Esophagus mucosa (tissue), 1 donor: ENCODE data around the gene PRKCE. TPM values are rescaled to one million over a fixed set of nuclear protein-coding genes. Genes with fewer than 3 reads are reported as not detected.

Experiments used
- ATAC-seq: fragments of 200-7000 bp; cut with Tn5 transposase; one replicate; pipeline ENCODE4 v1.9.1; 2020
- total RNA-seq: library from RNA; stranded (reverse); gene quantifications from one replicate; pipeline ENCODE4 v1.2.4, GENCODE V29; 2023
- donor health status: DM: yes; HTN: yes; CAD: no.

Gene PRKCE
- total RNA-seq, 1 donor from 2014 or later, result 13.1 TPM

DNA sequence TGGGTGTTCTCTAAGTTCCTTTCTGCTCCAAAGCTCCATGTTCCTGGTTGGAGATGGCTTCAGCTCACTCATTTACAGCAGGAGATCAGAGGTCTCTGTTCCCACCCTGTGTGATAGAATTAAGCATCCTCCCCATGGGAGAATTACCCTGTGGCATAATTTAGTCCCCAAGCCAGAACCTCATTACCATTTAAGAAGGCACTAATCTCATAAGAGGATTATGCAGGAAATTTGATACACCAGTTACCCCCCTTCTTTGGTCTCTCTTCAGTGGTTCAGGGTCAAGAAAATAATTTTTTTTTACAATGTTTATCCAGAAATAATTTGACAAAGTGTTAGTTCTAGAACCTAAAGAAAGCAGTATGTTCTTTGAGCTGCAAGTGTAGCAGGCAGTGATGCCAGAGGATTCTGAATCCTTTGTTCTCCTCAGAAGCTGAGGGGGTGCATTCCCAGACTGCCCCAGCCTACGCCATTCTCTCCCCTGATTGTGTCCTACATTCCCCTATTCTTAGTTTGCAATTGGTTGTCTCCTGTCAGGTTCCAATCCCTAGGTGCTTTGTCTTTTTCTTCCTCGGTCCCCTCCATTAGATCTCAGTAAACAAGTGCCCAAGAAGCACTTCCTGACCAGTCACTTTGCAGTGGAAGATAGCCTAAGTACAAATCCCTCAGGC lies 163.6 kb downstream of the PRKCE start:
- no peak for ATAC-seq

DNA sequence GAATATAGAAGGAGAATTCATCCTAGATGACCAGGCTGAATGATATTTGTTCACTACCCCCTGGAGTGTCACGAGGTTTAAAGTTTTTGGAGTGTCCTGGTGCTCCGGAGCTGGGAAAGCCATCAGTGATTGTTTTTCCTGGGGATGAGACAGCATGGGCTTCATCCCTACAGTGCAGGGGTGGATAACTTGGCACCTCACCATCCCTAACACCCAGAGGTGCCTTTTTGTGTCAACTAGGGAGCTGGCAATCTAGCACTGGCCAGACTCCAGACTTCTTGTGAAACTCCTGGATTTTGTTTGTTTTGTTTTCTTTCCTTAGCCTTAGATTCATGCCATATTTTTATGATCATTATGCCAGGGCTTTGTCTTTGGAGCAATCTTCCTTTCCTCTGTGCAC lies 164.8 kb downstream of the PRKCE start:
- no peak for ATAC-seq

DNA sequence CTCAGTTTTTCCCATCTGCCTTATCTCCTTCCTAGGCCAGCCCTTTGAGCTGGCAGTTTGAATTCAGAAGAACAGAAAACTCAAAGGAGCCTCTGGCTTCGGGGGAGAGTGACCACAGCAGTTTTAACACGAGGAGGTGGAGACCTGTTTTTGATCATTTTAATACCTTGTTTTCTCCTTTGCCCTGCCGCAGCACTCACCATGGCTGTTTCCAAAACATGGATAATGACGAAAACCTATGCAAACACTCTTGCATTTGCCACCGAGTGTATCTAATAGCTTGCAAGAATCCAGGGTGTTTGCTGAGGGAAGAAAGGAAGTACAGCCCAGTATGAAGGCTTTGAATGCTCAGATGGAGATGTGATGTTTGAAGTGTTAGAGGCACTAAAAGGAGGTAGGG lies 167.1 kb downstream of the PRKCE start:
- no peak for ATAC-seq

DNA sequence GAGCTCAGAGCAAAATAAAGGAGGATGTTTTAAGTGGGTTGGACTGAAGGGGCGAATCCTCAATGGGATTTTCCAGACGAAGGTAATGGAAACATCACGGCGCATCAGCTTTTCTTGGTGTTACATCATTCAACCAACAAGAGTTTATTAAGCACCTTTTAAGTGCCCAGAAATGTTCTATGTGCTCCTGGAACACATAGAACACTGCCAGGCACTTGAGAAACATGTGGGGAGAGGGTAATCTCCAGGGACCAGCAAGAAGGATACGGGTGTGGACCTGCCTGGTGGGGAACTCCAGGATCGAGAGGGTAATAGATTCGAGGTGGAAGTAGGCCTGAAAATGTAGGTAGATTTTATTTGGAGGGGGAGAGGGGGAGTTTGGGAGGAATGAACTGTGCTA lies 168.6 kb downstream of the PRKCE start:
- no peak for ATAC-seq

GRCh38 chr2:45821558-45822271 lies 170.2 kb downstream of the PRKCE start:
- peak; percentile 56 for ATAC-seq

GRCh38 chr2:45822272-45822630 lies 170.8 kb downstream of the PRKCE start:
- ATAC-seq, result no peak

DNA sequence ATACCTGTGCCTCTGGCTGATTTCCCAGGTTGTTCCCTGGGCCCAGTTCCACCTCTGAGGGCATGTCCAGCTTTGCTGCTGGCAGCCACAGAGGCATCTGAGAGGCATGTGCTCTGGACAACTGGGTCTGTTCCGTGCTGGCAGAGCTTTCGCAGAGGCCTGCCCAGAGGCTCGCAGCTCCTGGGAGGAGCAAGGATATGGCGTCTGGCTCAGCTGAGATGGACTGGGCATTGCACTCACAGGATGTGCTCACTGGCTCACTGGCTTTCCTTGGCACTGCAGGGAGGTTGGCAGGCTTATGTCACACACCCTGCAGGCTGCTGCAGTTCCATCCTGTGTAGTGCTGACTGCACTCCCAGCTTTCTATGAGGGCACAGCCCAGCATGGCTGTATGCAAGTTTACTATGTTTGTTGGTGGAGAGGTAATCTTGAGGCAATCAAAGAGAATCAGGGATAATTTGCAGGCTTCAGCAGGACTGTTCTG lies 172.3 kb downstream of the PRKCE start:
- peak; percentile 93 for ATAC-seq

DNA sequence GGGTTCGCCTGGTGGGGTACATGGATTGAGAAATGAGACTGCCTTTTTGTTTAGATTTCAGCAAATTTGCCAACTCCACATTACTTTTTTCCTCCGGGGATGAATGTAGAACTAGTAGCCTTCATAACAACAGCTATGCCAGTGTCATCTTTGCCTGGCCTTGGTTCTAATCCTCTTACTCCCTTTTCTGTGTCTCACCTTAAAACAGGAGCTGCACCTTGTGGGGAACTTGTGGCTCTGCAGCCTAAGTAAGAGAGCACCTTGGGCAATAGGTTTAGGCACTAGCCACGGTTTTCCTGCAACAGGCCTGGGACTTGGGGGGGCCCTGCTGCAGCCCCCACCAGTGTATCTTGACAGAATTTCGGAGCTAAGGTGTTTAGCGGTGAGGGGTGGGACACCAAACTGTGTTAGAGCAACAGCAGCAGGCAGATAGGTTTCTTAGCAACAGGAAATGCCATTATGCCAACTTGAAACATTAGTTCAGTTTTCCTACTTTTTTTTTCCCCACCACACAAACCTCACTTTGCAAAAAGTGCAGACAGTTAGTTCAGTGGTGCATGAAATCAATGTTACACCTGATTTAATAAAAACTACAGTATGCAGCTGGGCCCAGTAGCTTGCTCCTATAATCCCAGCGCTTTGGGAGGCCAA lies 173.7 kb downstream of the PRKCE start:
- ATAC-seq, result no peak

GRCh38 chr2:45826460-45826859 lies 175.0 kb downstream of the PRKCE start:
- ATAC-seq, result no peak

DNA sequence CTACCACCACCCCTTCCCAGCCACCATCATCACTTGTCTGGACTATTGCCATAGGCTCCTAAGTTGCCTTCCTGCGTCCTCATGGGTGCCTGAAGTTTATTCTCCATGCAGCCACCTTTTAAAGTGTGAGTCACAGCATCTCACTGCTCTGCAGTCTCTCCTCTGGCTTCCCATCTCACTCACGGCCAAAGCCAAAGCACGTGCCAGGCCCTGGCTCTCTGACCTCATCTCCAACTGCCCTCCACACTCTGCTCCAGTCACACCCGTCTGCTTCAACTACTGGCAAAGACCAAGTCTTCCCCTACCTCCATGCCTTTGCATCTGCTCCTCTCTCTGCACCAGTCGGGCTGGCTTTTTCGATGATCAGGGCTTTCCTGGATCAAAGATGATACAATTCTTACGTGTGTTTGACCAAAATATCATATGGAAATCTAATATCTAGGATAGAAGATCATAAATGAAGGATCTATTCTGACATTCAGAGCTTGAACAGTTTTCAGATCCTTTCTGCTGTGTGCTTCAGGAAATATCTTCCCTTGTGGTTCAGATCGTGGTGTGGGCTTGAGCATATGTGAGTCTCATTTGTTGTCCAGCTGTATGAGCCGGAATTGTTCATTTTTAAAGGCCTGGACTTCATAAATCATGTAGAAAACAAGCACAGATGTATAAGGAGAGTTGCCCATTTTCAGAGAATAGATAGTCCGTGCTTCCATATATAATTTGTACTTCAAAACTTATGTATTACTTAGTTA lies 175.6 kb downstream of the PRKCE start:
- ATAC-seq, result no peak

DNA sequence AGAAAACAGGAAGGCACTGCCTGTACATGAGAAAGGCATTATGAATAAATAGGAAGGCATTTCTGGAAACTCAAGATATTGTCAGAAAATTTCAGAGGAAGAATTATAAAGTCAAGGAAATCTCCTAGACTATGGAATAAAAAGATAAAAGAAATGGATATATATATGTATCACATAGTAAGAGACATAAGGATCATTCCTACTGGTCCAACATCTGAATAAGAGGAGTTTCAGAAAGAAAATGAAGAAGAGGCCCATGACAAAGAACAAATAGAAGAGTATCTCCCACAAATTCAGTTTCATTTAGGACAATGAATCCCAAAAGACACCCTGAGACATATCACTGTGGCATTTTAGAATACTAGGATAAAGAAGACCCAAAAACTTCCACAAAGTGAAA lies 178.8 kb downstream of the PRKCE start:
- ATAC-seq, result no peak

DNA sequence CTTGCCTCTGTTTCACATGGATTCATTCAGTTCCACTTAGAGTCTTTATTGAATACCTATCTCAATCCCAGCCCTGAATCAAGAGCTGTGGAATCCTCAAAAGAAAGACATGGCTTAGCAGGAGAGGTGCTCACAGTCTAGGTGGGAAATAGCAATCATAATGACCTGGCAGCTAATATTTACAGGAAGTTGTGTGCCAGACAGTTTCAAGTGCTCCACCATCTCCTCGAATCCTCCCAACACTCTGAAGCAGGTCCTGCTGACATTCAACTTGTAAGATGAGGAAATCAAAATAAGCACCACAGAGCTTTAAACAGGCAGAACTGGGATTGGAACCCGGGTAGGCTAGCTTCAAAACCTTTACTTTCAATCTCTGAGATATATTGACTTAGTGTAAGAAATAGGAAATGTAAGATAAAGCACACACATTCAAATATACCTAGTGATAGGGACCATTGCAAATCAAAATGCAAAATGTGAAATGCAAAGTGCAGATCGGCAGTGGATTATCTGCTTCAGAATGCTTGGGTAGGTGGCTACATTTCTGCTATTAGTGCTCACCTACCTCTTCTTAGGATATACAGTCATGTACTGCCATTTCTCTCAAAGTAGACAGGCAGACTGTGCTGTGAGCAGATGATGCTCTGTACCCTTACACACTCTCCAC lies 182.0 kb downstream of the PRKCE start:
- ATAC-seq, result no peak

- no peak for ATAC-seq
These were observed 182.5 kb downstream of the PRKCE start for GRCh38 chr2:45833968-45834344.

- ATAC-seq, result no peak
These were observed 182.9 kb downstream of the PRKCE start for GRCh38 chr2:45834372-45834771.

GRCh38 chr2:45834858-45835257 lies 183.4 kb downstream of the PRKCE start:
- ATAC-seq, result no peak

DNA sequence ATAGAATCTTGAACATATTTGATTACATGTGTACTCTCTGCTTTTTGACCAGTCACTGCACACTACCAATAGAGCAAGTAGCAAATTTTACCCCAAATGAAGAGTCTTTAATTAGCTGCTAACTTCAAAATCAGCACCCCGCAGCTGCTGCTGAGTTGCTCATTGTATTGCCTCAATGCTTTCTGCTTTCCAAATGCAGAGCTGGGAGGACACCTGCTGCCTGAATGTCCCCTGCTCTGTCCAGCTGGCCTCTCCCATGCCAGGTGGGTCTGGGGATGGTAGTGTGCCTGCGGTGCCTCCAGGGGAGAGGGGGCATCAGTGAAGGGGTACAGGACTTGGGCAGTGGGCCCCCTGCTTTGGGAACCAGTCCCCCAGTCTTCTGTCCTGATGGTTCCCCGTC lies 184.8 kb downstream of the PRKCE start:
- ATAC-seq, result no peak

GRCh38 chr2:45836740-45837139 lies 185.3 kb downstream of the PRKCE start:
- ATAC-seq, result no peak

DNA sequence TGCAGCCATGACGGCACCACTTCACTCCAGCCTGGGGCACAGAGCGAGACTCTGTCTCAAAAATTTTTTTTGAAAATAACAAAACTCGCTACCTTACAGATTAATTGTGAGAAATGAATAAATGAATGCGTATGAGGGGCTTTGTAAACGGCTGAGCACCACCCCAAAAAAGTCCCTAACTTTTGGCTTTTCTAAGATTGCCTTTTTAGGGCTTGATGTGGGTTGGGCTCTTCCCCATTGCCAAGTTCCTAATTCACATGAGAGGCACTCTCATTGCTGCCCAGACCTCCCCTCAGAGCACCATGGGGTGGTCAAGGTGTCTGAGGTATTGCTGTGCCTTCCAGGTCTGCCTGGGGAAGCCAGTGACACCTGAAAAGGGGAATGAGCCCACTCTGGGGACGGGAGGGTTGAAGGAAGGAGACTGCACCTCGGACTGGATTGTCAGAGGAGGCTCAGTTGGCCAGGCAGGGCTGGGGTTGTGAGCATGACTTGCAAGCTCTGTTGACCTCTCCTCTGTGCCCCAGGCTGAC lies 186.4 kb downstream of the PRKCE start:
- ATAC-seq, result no peak

DNA sequence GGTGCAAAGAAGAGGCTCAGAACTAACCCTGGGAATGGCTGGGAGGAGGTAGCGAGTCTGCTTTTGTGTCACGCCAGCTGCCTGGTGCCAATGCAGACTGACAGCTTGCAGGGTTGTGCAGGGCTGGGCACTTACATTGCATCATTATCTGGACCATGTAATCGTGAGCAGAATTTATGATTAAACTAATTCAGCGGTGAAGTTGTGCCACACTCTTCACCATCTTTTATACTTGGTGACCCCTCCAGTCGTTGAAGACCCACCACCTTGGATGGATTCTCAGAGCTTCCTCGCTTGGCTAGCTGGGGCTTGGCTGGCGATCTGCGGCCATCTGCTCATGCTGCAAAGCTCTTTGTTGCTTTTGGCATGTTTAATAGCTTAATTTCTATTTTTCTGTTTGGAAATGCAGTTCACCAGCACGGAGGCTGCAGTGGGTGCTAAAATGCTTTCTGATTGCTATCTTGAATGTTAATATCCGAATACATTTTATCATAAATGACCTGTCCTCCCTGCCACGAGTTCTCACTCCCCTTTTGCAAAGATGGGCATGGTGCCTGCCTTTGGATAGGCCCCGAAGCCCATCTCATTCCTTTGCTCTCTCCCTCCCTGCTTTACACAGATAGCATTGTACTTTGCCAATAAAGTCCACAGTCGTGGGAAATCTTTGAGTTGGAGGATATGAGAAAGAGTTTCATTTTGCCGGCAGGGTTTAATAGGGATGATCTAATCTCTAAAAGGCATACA lies 188.2 kb downstream of the PRKCE start:
- ATAC-seq, result no peak

GRCh38 chr2:45840481-45840880 lies 189.0 kb downstream of the PRKCE start:
- no peak for ATAC-seq

DNA sequence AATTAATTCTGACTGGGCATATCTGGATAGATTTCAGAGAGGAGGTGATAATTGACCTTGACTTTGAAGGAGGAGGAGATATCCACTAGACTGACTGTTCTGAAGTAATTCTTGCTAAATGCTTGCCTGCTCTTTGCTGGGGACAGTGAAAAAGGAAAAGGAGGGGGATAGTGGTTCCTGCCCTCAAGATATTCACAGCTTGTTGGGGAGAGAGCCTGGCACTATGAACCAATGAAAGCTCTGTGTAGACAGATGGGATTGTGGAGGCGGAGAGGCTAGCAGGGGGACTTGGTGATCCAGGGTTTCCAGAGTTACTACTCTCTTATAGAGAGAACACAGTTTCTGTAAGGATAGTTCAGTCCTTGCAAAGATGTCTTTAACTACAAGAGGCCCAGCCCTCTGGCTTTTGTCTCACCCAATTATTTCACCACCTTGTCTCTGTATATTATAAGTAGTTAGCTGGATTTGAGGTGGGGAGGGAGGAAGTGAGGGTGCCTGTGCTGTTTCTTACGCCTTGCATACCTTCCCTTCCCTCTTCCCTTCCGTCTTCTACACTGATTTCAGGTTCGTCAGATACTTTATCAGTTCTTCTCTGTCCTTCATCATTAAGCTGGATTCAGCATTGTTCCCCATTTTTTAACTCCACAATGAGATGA lies 190.4 kb downstream of the PRKCE start:
- ATAC-seq, result no peak
